Fibroblast of lung (primary cell): ENCODE data around the gene TSPO. TPM values are rescaled to one million over a fixed set of nuclear protein-coding genes. Genes with fewer than 3 reads are reported as not detected.

Experiments
- DNase-seq, 2 donors: peaks; one replicate each; pipeline versions ENCODE4 v3.0.0 to v3.0.0-alpha.2; 2010; ENCODE audit warnings: low read depth in 2 of 2
- H2AFZ ChIP-seq: 2 replicates; pipeline ENCODE4 v1.5.1; 2012; ENCODE audit warnings: low read length, control low read depth, inconsistent platforms
- H3K27ac ChIP-seq: 2 replicates; pipeline ENCODE4 v1.5.1; 2011; ENCODE audit warnings: low read length, control low read depth; ENCODE audit not compliant: insufficient read depth
- H3K27me3 ChIP-seq: 2 replicates; pipeline ENCODE4 v1.5.1; 2011; ENCODE audit warnings: mild to moderate bottlenecking, low read length; ENCODE audit not compliant: control insufficient read depth, insufficient read depth
- H3K36me3 ChIP-seq: 2 replicates; pipeline ENCODE4 v1.5.1; 2011; ENCODE audit warnings: low read length; ENCODE audit not compliant: control insufficient read depth, insufficient read depth
- H3K4me1 ChIP-seq: 2 replicates; pipeline ENCODE4 v1.5.1; 2011; ENCODE audit warnings: low read length; ENCODE audit not compliant: control insufficient read depth, insufficient read depth; ENCODE audit errors: extremely low read depth
- H3K4me2 ChIP-seq: 2 replicates; pipeline ENCODE4 v1.5.1; 2011; ENCODE audit warnings: low read length, control low read depth; ENCODE audit not compliant: insufficient read depth; ENCODE audit errors: extremely low read depth
- H3K4me3 ChIP-seq, 4 experiments: fragments of 200-600 bp in 1 of 4; sonication (generic) in 1 of 4; replicated peaks in 1 of 4; 2 replicates each; pipeline ENCODE4 v1.5.1; 2011 to 2016; ENCODE audit warnings: low read length in 4 of 4, low read depth in 3 of 4, mild to moderate bottlenecking in 3 of 4, control low read depth in 2 of 4, inconsistent platforms in 1 of 4, mixed read lengths in 1 of 4; ENCODE audit not compliant: insufficient read depth in 1 of 4; ENCODE audit errors: control extremely low read depth in 1 of 4
- H3K79me2 ChIP-seq: 2 replicates; pipeline ENCODE4 v1.5.1; 2012; ENCODE audit warnings: mild to moderate bottlenecking, low read length, inconsistent platforms; ENCODE audit not compliant: control insufficient read depth, insufficient read depth
- H3K9ac ChIP-seq: 2 replicates; pipeline ENCODE4 v1.5.1; 2011; ENCODE audit warnings: mild to moderate bottlenecking, low read length, control low read depth; ENCODE audit not compliant: insufficient read depth
- H3K9me3 ChIP-seq: 2 replicates; pipeline ENCODE4 v1.5.1; 2012; ENCODE audit warnings: low read depth, low read length; ENCODE audit not compliant: control insufficient read depth, insufficient read depth
- H4K20me1 ChIP-seq: 2 replicates; pipeline ENCODE4 v1.5.1; 2011; ENCODE audit warnings: low read length; ENCODE audit not compliant: control insufficient read depth, insufficient read depth; ENCODE audit errors: extremely low read depth
- CTCF ChIP-seq, 2 donors: IDR thresholded peaks in 1 of 2; conservative IDR thresholded peaks in 1 of 2; 1 replicate in 1 of 2; 2 replicates in 1 of 2; pipeline ENCODE4 v1.5.1; 2011 to 2012; ENCODE audit warnings: low read length in 2 of 2, control low read depth in 1 of 2, inconsistent platforms in 1 of 2, low read depth in 1 of 2, mild to moderate bottlenecking in 1 of 2
- EZH2 ChIP-seq: IDR thresholded peaks from 2 replicates; pipeline ENCODE4 v1.5.1; 2012; ENCODE audit warnings: low read length, control low read depth, mild to moderate bottlenecking; ENCODE audit errors: missing control alignments
- polyA plus RNA-seq, 2 donors: library from polyadenylated mRNA; depleted of rRNA in 1 of 2; stranded (reverse) in 1 of 2; unstranded in 1 of 2; fragments of >200 nt; gene quantifications; 2 replicates each; pipeline ENCODE4 v1.2.1, GENCODE V29; 2011 to 2012; ENCODE audit warnings: missing spikeins in 1 of 2
- total RNA-seq: library from RNA; depleted of rRNA; stranded (reverse); fragments of >200 nt; gene quantifications from 2 replicates; pipeline ENCODE4 v1.2.1, GENCODE V29; 2014

The TSPO gene
- total and polyA plus RNA-seq, 2 donors (not counting 1 experiment from before 2014, with no cell fraction given): 47.5 to 243 TPM

GRCh38 chr22:43154887-43155536, 3.7 kb downstream of the TSPO start:
- no peak for DNase-seq
- H4K20me1 ChIP-seq: no peaks in the 10 kb centered on the region
- no peak for TF ChIP-seq EZH2
- no peak for TF ChIP-seq CTCF (conservative IDR thresholded peaks at IDR 0.05 in 1 of 2, IDR thresholded peaks at IDR 0.05 in 1 of 2; ENCODE audit: low read depth in 1 of 2, low read length in 2 of 2)
- no peak overlapping the region for H3K4me2 ChIP-seq
- no peak overlapping the region for H2AFZ ChIP-seq
- peaks cover 30% of the 10 kb centered on the region for H3K79me2 ChIP-seq
- H3K27me3 ChIP-seq: no peaks in the 10 kb centered on the region
- no peaks in the 10 kb centered on the region for H3K36me3 ChIP-seq
- H3K9ac ChIP-seq: no peak overlapping the region
- peaks cover 3% of the 10 kb centered on the region for H3K4me1 ChIP-seq
- H3K27ac ChIP-seq: no peak overlapping the region
- no peaks in the 10 kb centered on the region for H3K9me3 ChIP-seq
- H3K4me3 ChIP-seq: no peak overlapping the region

- Histone ChIP-seq H3K4me3 (no peak overlapping the region), H3K9ac (no peak overlapping the region), H3K27me3 (no peaks in the 10 kb centered on the region), H3K4me2 (no peak overlapping the region), H2AFZ (no peak overlapping the region), H3K36me3 (peaks cover under 1% of the 10 kb centered on the region), H3K27ac (no peak overlapping the region), H3K4me1 (peaks cover 3% of the 10 kb centered on the region), H3K79me2 (peaks cover 30% of the 10 kb centered on the region), H4K20me1 (no peaks in the 10 kb centered on the region), H3K9me3 (no peaks in the 10 kb centered on the region)
- no peak for TF ChIP-seq EZH2
- no peak for TF ChIP-seq CTCF (conservative IDR thresholded peaks at IDR 0.05 in 1 of 2, IDR thresholded peaks at IDR 0.05 in 1 of 2; ENCODE audit: low read depth in 1 of 2, low read length in 2 of 2)
- no peak for DNase-seq
Measured at GRCh38 chr22:43155789-43156188, 4.4 kb downstream of the TSPO start.

GRCh38 chr22:43156413-43156812, 5.1 kb downstream of the TSPO start:
- Histone ChIP-seq H3K4me1 (peaks cover 3% of the 10 kb centered on the region), H3K79me2 (peaks cover 30% of the 10 kb centered on the region), H4K20me1 (no peaks in the 10 kb centered on the region), H3K27me3 (no peaks in the 10 kb centered on the region), H3K4me2 (no peak overlapping the region), H3K4me3 (no peak overlapping the region), H3K9me3 (no peaks in the 10 kb centered on the region), H2AFZ (no peak overlapping the region), H3K9ac (no peak overlapping the region), H3K27ac (no peak overlapping the region), H3K36me3 (peaks cover 4% of the 10 kb centered on the region)
- TF ChIP-seq CTCF (conservative IDR thresholded peaks at IDR 0.05 in 1 of 2, IDR thresholded peaks at IDR 0.05 in 1 of 2; ENCODE audit: low read depth in 1 of 2, low read length in 2 of 2): no peak
- TF ChIP-seq EZH2: no peak
- no peak for DNase-seq
